Measurements from ENCODE around the gene BRICD5.

BRICD5 gene

GRCh38 chr16:2188395-2188794 lies 22.3 kb downstream of the BRICD5 start:
- no peak overlapping the region for H3K4me3 ChIP-seq (ENCODE audit: extremely low read depth, insufficient read depth, low read length, poor library complexity, severe bottlenecking)
- H3K36me3 ChIP-seq (ENCODE audit: control insufficient read depth, insufficient read depth, low read length) = no peaks in the 10 kb centered on the region
- H3K4me1 ChIP-seq (ENCODE audit: control insufficient read depth, insufficient read depth, low read length, poor library complexity, severe bottlenecking) = no peaks in the 10 kb centered on the region
- H3K27ac ChIP-seq (ENCODE audit: low read depth, low read length, severe bottlenecking) = no peak overlapping the region
- WGBS, 2 experiments (ENCODE audit: insufficient coverage in 2 of 2) = 100% methylated on average over 6 to 7 of the region's 8 CpGs
- no peaks in the 10 kb centered on the region for H3K9me3 ChIP-seq (ENCODE audit: control insufficient read depth, low read length)

GRCh38 chr16:2187212-2187611 lies 23.5 kb downstream of the BRICD5 start:
- 85 to 89% methylated on average over 16 to 17 of the region's 17 CpGs for WGBS, 2 experiments (ENCODE audit: insufficient coverage in 2 of 2)
- no peak overlapping the region for H3K4me3 ChIP-seq (ENCODE audit: extremely low read depth, insufficient read depth, low read length, poor library complexity, severe bottlenecking)
- H3K27ac ChIP-seq (ENCODE audit: low read depth, low read length, severe bottlenecking) = no peak overlapping the region
- H3K9me3 ChIP-seq (ENCODE audit: control insufficient read depth, low read length) = no peaks in the 10 kb centered on the region
- H3K4me1 ChIP-seq (ENCODE audit: control insufficient read depth, insufficient read depth, low read length, poor library complexity, severe bottlenecking) = no peaks in the 10 kb centered on the region
- no peaks in the 10 kb centered on the region for H3K36me3 ChIP-seq (ENCODE audit: control insufficient read depth, insufficient read depth, low read length)

- 94 to 95% methylated on average over 15 to 19 of the region's 20 CpGs for WGBS, 2 experiments (ENCODE audit: insufficient coverage in 2 of 2)
Measured at GRCh38 chr16:2186505-2186904, 24.2 kb downstream of the BRICD5 start.

GRCh38 chr16:2186064-2186463 lies 24.6 kb downstream of the BRICD5 start:
- WGBS, 2 experiments (ENCODE audit: insufficient coverage in 2 of 2) = 91 to 97% methylated on average over 12 to 13 of the region's 13 CpGs
- no peaks in the 10 kb centered on the region for H3K36me3 ChIP-seq (ENCODE audit: control insufficient read depth, insufficient read depth, low read length)
- H3K9me3 ChIP-seq (ENCODE audit: control insufficient read depth, low read length) = no peaks in the 10 kb centered on the region
- no peak overlapping the region for H3K4me3 ChIP-seq (ENCODE audit: extremely low read depth, insufficient read depth, low read length, poor library complexity, severe bottlenecking)
- no peaks in the 10 kb centered on the region for H3K4me1 ChIP-seq (ENCODE audit: control insufficient read depth, insufficient read depth, low read length, poor library complexity, severe bottlenecking)
- no peak overlapping the region for H3K27ac ChIP-seq (ENCODE audit: low read depth, low read length, severe bottlenecking)

More at GRCh38 chr16:2186505-2186904, 24.2 kb downstream of the BRICD5 start:
- Histone ChIP-seq H3K36me3 (ENCODE audit: control insufficient read depth, insufficient read depth, low read length) (no peaks in the 10 kb centered on the region), H3K4me3 (ENCODE audit: extremely low read depth, insufficient read depth, low read length, poor library complexity, severe bottlenecking) (no peak overlapping the region), H3K4me1 (ENCODE audit: control insufficient read depth, insufficient read depth, low read length, poor library complexity, severe bottlenecking) (no peaks in the 10 kb centered on the region), H3K9me3 (ENCODE audit: control insufficient read depth, low read length) (no peaks in the 10 kb centered on the region), H3K27ac (ENCODE audit: low read depth, low read length, severe bottlenecking) (no peak overlapping the region)

GRCh38 chr16:2184962-2185361 lies 25.7 kb downstream of the BRICD5 start:
- Histone ChIP-seq H3K27ac (ENCODE audit: low read depth, low read length, severe bottlenecking) (no peak overlapping the region), H3K4me3 (ENCODE audit: extremely low read depth, insufficient read depth, low read length, poor library complexity, severe bottlenecking) (no peak overlapping the region), H3K36me3 (ENCODE audit: control insufficient read depth, insufficient read depth, low read length) (no peaks in the 10 kb centered on the region), H3K9me3 (ENCODE audit: control insufficient read depth, low read length) (no peaks in the 10 kb centered on the region), H3K4me1 (ENCODE audit: control insufficient read depth, insufficient read depth, low read length, poor library complexity, severe bottlenecking) (no peaks in the 10 kb centered on the region)
- WGBS, 2 experiments (ENCODE audit: insufficient coverage in 2 of 2) = 93 to 95% methylated on average over 20 of the region's 20 CpGs

GRCh38 chr16:2184346-2184745 lies 26.3 kb downstream of the BRICD5 start:
- no peaks in the 10 kb centered on the region for H3K9me3 ChIP-seq (ENCODE audit: control insufficient read depth, low read length)
- H3K27ac ChIP-seq (ENCODE audit: low read depth, low read length, severe bottlenecking) = no peak overlapping the region
- H3K36me3 ChIP-seq (ENCODE audit: control insufficient read depth, insufficient read depth, low read length) = no peaks in the 10 kb centered on the region
- H3K4me3 ChIP-seq (ENCODE audit: extremely low read depth, insufficient read depth, low read length, poor library complexity, severe bottlenecking) = no peak overlapping the region
- no peaks in the 10 kb centered on the region for H3K4me1 ChIP-seq (ENCODE audit: control insufficient read depth, insufficient read depth, low read length, poor library complexity, severe bottlenecking)
- WGBS, 2 experiments (ENCODE audit: insufficient coverage in 2 of 2) = 94 to 95% methylated on average over 15 to 16 of the region's 19 CpGs

- H3K4me1 ChIP-seq (ENCODE audit: control insufficient read depth, insufficient read depth, low read length, poor library complexity, severe bottlenecking) = no peaks in the 10 kb centered on the region
- no peak overlapping the region for H3K4me3 ChIP-seq (ENCODE audit: extremely low read depth, insufficient read depth, low read length, poor library complexity, severe bottlenecking)
- H3K27ac ChIP-seq (ENCODE audit: low read depth, low read length, severe bottlenecking) = no peak overlapping the region
- no peaks in the 10 kb centered on the region for H3K9me3 ChIP-seq (ENCODE audit: control insufficient read depth, low read length)
- WGBS, 2 experiments (ENCODE audit: insufficient coverage in 2 of 2) = 96 to 97% methylated on average over 25 to 30 of the region's 30 CpGs
- H3K36me3 ChIP-seq (ENCODE audit: control insufficient read depth, insufficient read depth, low read length) = no peaks in the 10 kb centered on the region
Measured at GRCh38 chr16:2183671-2184070, 27.0 kb downstream of the BRICD5 start.

GRCh38 chr16:2181952-2182351 lies 28.7 kb downstream of the BRICD5 start:
- Histone ChIP-seq H3K4me1 (ENCODE audit: control insufficient read depth, insufficient read depth, low read length, poor library complexity, severe bottlenecking) (no peaks in the 10 kb centered on the region), H3K4me3 (ENCODE audit: extremely low read depth, insufficient read depth, low read length, poor library complexity, severe bottlenecking) (no peak overlapping the region), H3K27ac (ENCODE audit: low read depth, low read length, severe bottlenecking) (no peak overlapping the region), H3K9me3 (ENCODE audit: control insufficient read depth, low read length) (no peaks in the 10 kb centered on the region), H3K36me3 (ENCODE audit: control insufficient read depth, insufficient read depth, low read length) (peaks cover 15% of the 10 kb centered on the region)
- 93 to 97% methylated on average over 20 of the region's 20 CpGs for WGBS, 2 experiments (ENCODE audit: insufficient coverage in 2 of 2)

GRCh38 chr16:2180962-2181923 lies 29.4 kb downstream of the BRICD5 start:
- Histone ChIP-seq H3K27ac (ENCODE audit: low read depth, low read length, severe bottlenecking) (no peak overlapping the region), H3K4me1 (ENCODE audit: control insufficient read depth, insufficient read depth, low read length, poor library complexity, severe bottlenecking) (no peaks in the 10 kb centered on the region), H3K36me3 (ENCODE audit: control insufficient read depth, insufficient read depth, low read length) (peaks cover 17% of the 10 kb centered on the region), H3K9me3 (ENCODE audit: control insufficient read depth, low read length) (no peaks in the 10 kb centered on the region), H3K4me3 (ENCODE audit: extremely low read depth, insufficient read depth, low read length, poor library complexity, severe bottlenecking) (no peak overlapping the region)
- 92 to 93% methylated on average over 43 to 45 of the region's 46 CpGs for WGBS, 2 experiments (ENCODE audit: insufficient coverage in 2 of 2)

GRCh38 chr16:2180461-2180860 lies 30.2 kb downstream of the BRICD5 start:
- Histone ChIP-seq H3K36me3 (ENCODE audit: control insufficient read depth, insufficient read depth, low read length) (peaks cover 23% of the 10 kb centered on the region), H3K4me3 (ENCODE audit: extremely low read depth, insufficient read depth, low read length, poor library complexity, severe bottlenecking) (no peak overlapping the region), H3K27ac (ENCODE audit: low read depth, low read length, severe bottlenecking) (no peak overlapping the region), H3K4me1 (ENCODE audit: control insufficient read depth, insufficient read depth, low read length, poor library complexity, severe bottlenecking) (no peaks in the 10 kb centered on the region), H3K9me3 (ENCODE audit: control insufficient read depth, low read length) (no peaks in the 10 kb centered on the region)
- 96 to 98% methylated on average over 36 to 43 of the region's 43 CpGs for WGBS, 2 experiments (ENCODE audit: insufficient coverage in 2 of 2)

- Histone ChIP-seq H3K4me1 (ENCODE audit: control insufficient read depth, insufficient read depth, low read length, poor library complexity, severe bottlenecking) (no peaks in the 10 kb centered on the region), H3K9me3 (ENCODE audit: control insufficient read depth, low read length) (no peaks in the 10 kb centered on the region), H3K27ac (ENCODE audit: low read depth, low read length, severe bottlenecking) (no peak overlapping the region), H3K36me3 (ENCODE audit: control insufficient read depth, insufficient read depth, low read length) (peaks cover 32% of the 10 kb centered on the region), H3K4me3 (ENCODE audit: extremely low read depth, insufficient read depth, low read length, poor library complexity, severe bottlenecking) (no peak overlapping the region)
- WGBS, 2 experiments (ENCODE audit: insufficient coverage in 2 of 2) = 95 to 97% methylated on average over 29 to 30 of the region's 31 CpGs
Measured at GRCh38 chr16:2179576-2179975, 31.1 kb downstream of the BRICD5 start.

All from mesodermal cell (in vitro differentiated cells).